ENCODE results near the gene OPRM1. TPM values are rescaled to one million over a fixed set of nuclear protein-coding genes. Genes with fewer than 3 reads are reported as not detected.

OPRM1 gene
- total and polyA plus RNA-seq, 2 of the 8 experiments (the other 6 are each of a cell fraction or from before 2014, with no cell fraction given), result not detected

DNA sequence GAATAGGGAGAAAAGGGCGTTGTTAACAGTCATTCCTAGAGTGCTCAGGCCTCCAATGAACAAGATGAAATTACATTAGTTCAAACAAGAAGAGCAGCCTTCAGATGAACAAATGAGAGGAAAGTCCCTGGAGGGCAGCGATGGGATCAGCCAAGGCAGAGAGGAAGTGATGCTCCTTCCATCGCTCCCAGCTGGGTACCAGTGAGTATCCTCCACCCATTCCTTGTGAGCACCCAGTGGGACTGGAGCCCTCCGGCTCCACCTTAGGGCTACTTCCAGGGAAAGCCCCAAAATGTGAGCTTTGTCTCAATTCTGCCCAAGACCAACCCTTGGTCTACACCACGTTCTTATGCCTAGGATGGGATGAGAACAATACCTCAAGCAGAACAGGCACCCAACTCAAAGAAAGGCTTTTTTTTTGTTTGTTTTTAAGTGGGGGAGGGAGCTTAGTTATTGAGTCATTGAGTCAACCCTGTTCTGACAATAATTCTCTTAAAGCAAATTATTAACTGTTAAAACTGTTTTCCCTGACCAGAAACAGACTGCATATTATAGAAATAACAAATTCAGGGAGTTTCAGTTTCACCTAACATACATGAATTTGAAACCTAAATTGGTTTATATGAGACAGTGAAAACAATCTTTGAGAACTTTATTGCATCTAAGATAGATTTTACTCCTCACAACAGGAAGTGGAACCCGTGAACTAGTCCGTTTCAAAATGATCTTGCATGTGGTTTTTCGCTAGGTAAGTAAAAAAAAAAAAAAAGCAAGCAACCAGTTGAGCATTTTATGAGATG is 210.7 kb downstream of the OPRM1 start:
- CTCF ChIA-PET (ENCODE audit: partially characterized antibody), result interaction anchor here (0.6 to 3.6 kb wide), 3 partner anchors 27 to 1470 kb away, joined by 3 to 11 read pairs (median 3); no protein-coding TSS in a partner anchor
- no peak overlapping the region for H2BK20ac ChIP-seq (ENCODE audit: low read length)
- no peak overlapping the region for H3K4me2 ChIP-seq (ENCODE audit: insufficient read depth in 1 of 2, low read depth in 2 of 2, low read length in 2 of 2)
- no peaks in the 10 kb centered on the region for H3K27me3 ChIP-seq (replicated peaks in 1 of 4; ENCODE audit: control insufficient read depth in 3 of 4, extremely low read depth in 1 of 4, insufficient read depth in 3 of 4, low read length in 3 of 4)
- no peaks in the 10 kb centered on the region for H3K9me3 ChIP-seq (ENCODE audit: insufficient read depth in 2 of 2, low read depth in 1 of 2, low read length in 1 of 2)
- H3K56ac ChIP-seq (replicated peaks; ENCODE audit: insufficient read length, low read depth, low read length), result no peak overlapping the region
- peaks cover 0 to 19% (median 7%) of the 10 kb centered on the region in 4 experiments; a peak in 5 of 7 replicates for H3K4me1 ChIP-seq (replicated peaks in 1 of 4; ENCODE audit: control insufficient read depth in 3 of 4, insufficient read depth in 4 of 4, low read length in 3 of 4)
- 91% methylated on average over 8 of the region's 8 CpGs; no CpG with 5 or more reads in 1 of the 2 experiments for WGBS, 2 experiments (ENCODE audit: extremely low coverage in 1 of 2, insufficient coverage in 1 of 2, insufficient read length in 1 of 2, insufficient replicate concordance in 2 of 2, low coverage in 1 of 2, low lambda C conversion rate in 2 of 2, missing lambda C conversion rate in 1 of 2)
- no peak overlapping the region for H4K91ac ChIP-seq (replicated peaks; ENCODE audit: insufficient read length, low read length)
- H4K8ac ChIP-seq (ENCODE audit: extremely low read depth, insufficient read depth, low read length), result no peak overlapping the region
- H3K23ac ChIP-seq (ENCODE audit: insufficient read length), result no peak overlapping the region
- no peak overlapping the region for H3K9ac ChIP-seq (replicated peaks in 1 of 4; ENCODE audit: extremely low read depth in 1 of 4, low read depth in 3 of 4, low read length in 3 of 4)
- POLR2A ChIA-PET (ENCODE audit: partially characterized antibody), result no interaction called here
- H3K4ac ChIP-seq (replicated peaks; ENCODE audit: insufficient read length, low read depth, low read length), result no peak overlapping the region
- H3K36me3 ChIP-seq (ENCODE audit: control insufficient read depth in 2 of 4, insufficient read depth in 4 of 4, low read length in 3 of 4), result no peaks in the 10 kb centered on the region
- no peak overlapping the region for H2BK15ac ChIP-seq (ENCODE audit: low read length)
- H3K18ac ChIP-seq (ENCODE audit: extremely low read depth, low read length), result no peak overlapping the region
- no peak overlapping the region for H2BK120ac ChIP-seq (replicated peaks; ENCODE audit: low read depth, low read length)
- H2AFZ ChIP-seq (ENCODE audit: low read length), result no peak overlapping the region
- H3K4me3 ChIP-seq (ENCODE audit: extremely low read depth in 1 of 4, insufficient read depth in 2 of 4, low read depth in 3 of 4, low read length in 4 of 4), result no peak overlapping the region
- no peak overlapping the region for H3K27ac ChIP-seq (ENCODE audit: low read depth, low read length)
- H3K14ac ChIP-seq (ENCODE audit: insufficient read length), result no peak overlapping the region
- DNase-seq (ENCODE audit: low read depth in 1 of 2, low spot score in 2 of 2) (no peak), FAIRE-seq (no peak)
- no peak overlapping the region for H2AK5ac ChIP-seq (ENCODE audit: low read depth, low read length)
- 0 out of 2 replicates have a peak overlapping the region, but pooled peaks have one; percentile 22 for H2BK12ac ChIP-seq (ENCODE audit: low read depth, low read length)
- H4K5ac ChIP-seq (ENCODE audit: insufficient read length, low read depth, low read length), result no peak overlapping the region
- H3K23me2 ChIP-seq (ENCODE audit: low read depth, low read length), result no peaks in the 10 kb centered on the region; the same call in 1 of the 2 replicates
- H4K20me1 ChIP-seq (replicated peaks in 1 of 2; ENCODE audit: control insufficient read depth in 1 of 2, insufficient read depth in 2 of 2, low read length in 2 of 2), result no peaks in the 10 kb centered on the region
- H3K79me2 ChIP-seq (ENCODE audit: control insufficient read depth in 1 of 2, insufficient read depth in 2 of 2, low read length in 2 of 2), result no peaks in the 10 kb centered on the region
- no peaks in the 10 kb centered on the region for H3K79me1 ChIP-seq (ENCODE audit: low read depth, low read length)
- H2BK5ac ChIP-seq (ENCODE audit: low read depth, low read length), result no peak overlapping the region
- TF ChIP-seq RFX5 (IDR thresholded peaks at IDR 0.05; ENCODE audit: borderline replicate concordance, low read depth, low read length) (no peak), CTBP2 (IDR thresholded peaks at IDR 0.05; ENCODE audit: borderline replicate concordance, insufficient read depth, insufficient read length, low read length) (no peak), CREB1 (IDR thresholded peaks at IDR 0.05) (no peak), SP4 (IDR thresholded peaks at IDR 0.05; ENCODE audit: low read length) (no peak), GTF2F1 (IDR thresholded peaks at IDR 0.05; ENCODE audit: borderline replicate concordance, low read depth, low read length) (no peak), SP1 (IDR thresholded peaks at IDR 0.05; ENCODE audit: low read depth, low read length) (no peak), CBX5 (IDR thresholded peaks at IDR 0.05; ENCODE audit: low read depth, low read length) (no peak), CHD1 (IDR thresholded peaks at IDR 0.05; ENCODE audit: low read depth, low read length) (no peak), E2F6 (IDR thresholded peaks at IDR 0.05) (no peak), TAF7 (optimal IDR thresholded peaks at IDR 0.05; ENCODE audit: borderline replicate concordance, low read depth, low read length) (no peak), BACH1 (IDR thresholded peaks at IDR 0.05; ENCODE audit: low read length) (no peak), GABPA (IDR thresholded peaks at IDR 0.05; ENCODE audit: borderline replicate concordance, insufficient read depth, low read length) (no peak), CEBPB (IDR thresholded peaks at IDR 0.05; ENCODE audit: low read depth, low read length) (no peak)

Data from H1 (cell line).